T-cell (primary cell): ENCODE data around the gene MTHFD2L. TPM values are rescaled to one million over a fixed set of nuclear protein-coding genes. Genes with fewer than 3 reads are reported as not detected.
"Not testable (repeated sequence)": the region's sequence is repeated elsewhere in the genome, so short reads cannot be mapped to it uniquely, and the experiment has no call there.

ENCODE experiments used
- ATAC-seq, 4 experiments: fragments of 200-7000 bp in 3 of 4; fragments of 150-1000 bp in 1 of 4; cut with Tn5 transposase; replicated peaks in 1 of 4; 1 replicate in 3 of 4; 2 replicates in 1 of 4; pipeline ENCODE4 v1.10.0; 2021; ENCODE audit warnings: moderate library complexity in 3 of 4, mild to moderate bottlenecking in 2 of 4, moderate number of reproducible peaks in 1 of 4
- CTCF ChIA-PET, 2 donors: fragments of 300-600 bp; sonication (Branson Sonifier 250); formaldehyde crosslinking; loops; one replicate each; lab custom pipeline; 2022; ENCODE audit warnings: antibody characterized with exemption in 2 of 2; lab: Charles Lee
- POLR2A ChIA-PET, 2 donors: fragments of 300-600 bp; sonication (Branson Sonifier 250); formaldehyde crosslinking; loops; one replicate each; lab custom pipeline; 2022; ENCODE audit warnings: antibody characterized with exemption in 2 of 2; lab: Charles Lee
- DNase-seq, 35 experiments: peaks; one replicate each; pipeline versions ENCODE4 v3.0.0 to v3.0.0-alpha.2; 2013 to 2023
- H3K27ac ChIP-seq: one replicate; pipeline ENCODE4 v1.5.1; 2013; ENCODE audit warnings: low read length
- H3K27me3 ChIP-seq, 2 experiments: replicated peaks in 1 of 2; 1 replicate in 1 of 2; 2 replicates in 1 of 2; pipeline versions ENCODE4 v1.6.1 to v1.7.0; 2013; ENCODE audit warnings: low read length in 1 of 2, mixed read lengths in 1 of 2; ENCODE audit not compliant: control insufficient read depth in 2 of 2, insufficient read depth in 2 of 2; ENCODE audit errors: extremely low read depth in 1 of 2
- H3K36me3 ChIP-seq, 2 donors: 1 replicate in 1 of 2; 2 replicates in 1 of 2; pipeline versions ENCODE4 v1.6.1 to v1.7.0; 2013; ENCODE audit warnings: low read length in 1 of 2; ENCODE audit not compliant: control insufficient read depth in 2 of 2, insufficient read depth in 1 of 2; ENCODE audit errors: extremely low read depth in 1 of 2
- H3K4me1 ChIP-seq, 2 experiments: 1 replicate in 1 of 2; 2 replicates in 1 of 2; pipeline versions ENCODE4 v1.6.1 to v1.7.0; 2013; ENCODE audit warnings: low read length in 2 of 2, mixed read lengths in 1 of 2; ENCODE audit not compliant: insufficient read depth in 2 of 2, control insufficient read depth in 1 of 2; ENCODE audit errors: extremely low read depth in 1 of 2
- H3K4me3 ChIP-seq, 2 donors: 1 replicate in 1 of 2; 2 replicates in 1 of 2; pipeline versions ENCODE4 v1.5.1 to v1.7.0; 2013; ENCODE audit warnings: mild to moderate bottlenecking in 2 of 2, low read length in 1 of 2, moderate library complexity in 1 of 2; ENCODE audit not compliant: control insufficient read depth in 1 of 2; ENCODE audit errors: extremely low read depth in 1 of 2
- H3K9me3 ChIP-seq: 2 replicates; pipeline ENCODE4 v1.7.0; 2013
- H3K27ac Mint-ChIP-seq, 2 donors: one replicate each; pipeline ENCODE4 v1.8.0; 2020 to 2021; ENCODE audit warnings: mild to moderate bottlenecking in 2 of 2, mixed read lengths in 2 of 2
- H3K27me3 Mint-ChIP-seq, 2 donors: one replicate each; pipeline ENCODE4 v1.8.0; 2021 to 2022; ENCODE audit warnings: mixed read lengths in 2 of 2
- H3K36me3 Mint-ChIP-seq: one replicate; pipeline ENCODE4 v1.8.0; 2021; ENCODE audit warnings: mixed read lengths
- H3K4me1 Mint-ChIP-seq, 3 donors: one replicate each; pipeline ENCODE4 v1.8.0; 2020 to 2022; ENCODE audit warnings: mixed read lengths in 3 of 3, mild to moderate bottlenecking in 1 of 3
- H3K4me3 Mint-ChIP-seq, 3 donors: one replicate each; pipeline ENCODE4 v1.8.0; 2020 to 2022; ENCODE audit warnings: mild to moderate bottlenecking in 3 of 3, mixed read lengths in 3 of 3, moderate library complexity in 3 of 3
- H3K9me3 Mint-ChIP-seq, 3 donors: one replicate each; pipeline ENCODE4 v1.8.0; 2020 to 2022; ENCODE audit warnings: mixed read lengths in 3 of 3
- WGBS: methylation state at CpG from one replicate; pipeline ENCODE4 v1.1.5; 2013; ENCODE audit warnings: missing lambda C conversion rate; ENCODE audit not compliant: insufficient coverage; 5-methylcytosine and 5-hydroxymethylcytosine counted together
- total RNA-seq, 35 experiments: library from RNA in 6 of 35; stranded (reverse) in 6 of 35; fragments of 120-200 nt in 1 of 35; gene quantifications; one replicate each; pipeline versions ENCODE4 v1.2.1 to v1.2.4 and lab custom pipeline; 2013 to 2026

The MTHFD2L gene
- total RNA-seq, 5 donors from 2014 or later (not counting 1 experiment from before 2014, with no cell fraction given), result 7.2 to 9.8 (median 7.9) TPM

DNA sequence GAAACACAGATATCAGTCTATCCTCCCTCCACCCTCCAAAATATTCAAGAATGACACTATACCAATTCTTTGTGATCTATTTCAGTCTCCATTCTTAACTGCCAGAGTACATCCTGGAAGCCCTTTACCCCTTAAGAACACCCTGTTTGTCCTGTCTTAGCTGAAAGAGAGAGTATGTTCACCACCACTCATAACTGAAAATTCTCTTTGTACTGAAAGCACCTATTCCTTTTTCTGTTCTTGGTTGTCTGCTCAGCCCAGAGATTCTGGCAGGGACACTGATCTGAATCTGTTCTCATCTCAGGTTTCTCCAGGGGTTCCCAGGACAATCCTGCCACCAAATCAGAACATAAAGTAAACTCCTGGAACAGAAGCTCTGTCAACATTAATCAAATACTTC, 181.6 kb downstream of the MTHFD2L start:
- no peaks in the 10 kb centered on the region for H3K36me3 ChIP-seq
- H3K4me1 Mint-ChIP-seq, result no peaks in the 10 kb centered on the region
- peaks cover 0 to 22% (median 8%) of the 10 kb centered on the region in 3 donors for H3K9me3 Mint-ChIP-seq
- ChIA-PET POLR2A (no interaction called here), CTCF (no interaction called here)
- H3K36me3 Mint-ChIP-seq, result peaks cover 3% of the 10 kb centered on the region
- H3K27me3 Mint-ChIP-seq, result peaks cover 9 to 15% of the 10 kb centered on the region in 2 donors
- DNase-seq, result no peak
- no peak for ATAC-seq
- H3K4me3 Mint-ChIP-seq, result no peak overlapping the region
- H3K9me3 ChIP-seq, result no peaks in the 10 kb centered on the region
- H3K4me1 ChIP-seq, result no peaks in the 10 kb centered on the region
- H3K27ac Mint-ChIP-seq, result no peak overlapping the region
- H3K27me3 ChIP-seq, result peaks cover 0 to 2% of the 10 kb centered on the region in 2 experiments
- no peak overlapping the region for H3K27ac ChIP-seq
- H3K4me3 ChIP-seq, result no peak overlapping the region

- H3K27ac ChIP-seq, H3K27me3 ChIP-seq, H3K4me3 ChIP-seq, H3K4me1 ChIP-seq, H3K36me3 ChIP-seq, H3K4me3 Mint-ChIP-seq, H3K27ac Mint-ChIP-seq, DNase-seq, POLR2A ChIA-PET, H3K9me3 ChIP-seq, ATAC-seq, H3K4me1 Mint-ChIP-seq, H3K36me3 Mint-ChIP-seq, CTCF ChIA-PET: not testable (repeated sequence)
- Mint-ChIP-seq H3K9me3 (peaks cover 0 to 30% (median 12%) of the 10 kb centered on the region in 3 donors), H3K27me3 (peaks cover 9 to 15% of the 10 kb centered on the region in 2 donors)
Observed at GRCh38 chr4:74340421-74340820, 182.5 kb downstream of the MTHFD2L start.

GRCh38 chr4:74344031-74344430, 186.1 kb downstream of the MTHFD2L start:
- Mint-ChIP-seq H3K36me3 (peaks cover 3% of the 10 kb centered on the region), H3K9me3 (peaks cover 0 to 30% (median 12%) of the 10 kb centered on the region in 3 donors), H3K27ac (no peak overlapping the region), H3K4me3 (no peak overlapping the region), H3K4me1 (no peaks in the 10 kb centered on the region), H3K27me3 (peaks cover 11 to 15% of the 10 kb centered on the region in 2 donors)
- H3K36me3 ChIP-seq, result no peaks in the 10 kb centered on the region
- CTCF ChIA-PET, result no interaction called here
- no peak overlapping the region for H3K4me3 ChIP-seq
- POLR2A ChIA-PET, result no interaction called here
- no peaks in the 10 kb centered on the region for H3K27me3 ChIP-seq
- DNase-seq (no peak), ATAC-seq (no peak)
- 40% methylated on average over 1 of the region's 1 CpG for WGBS
- H3K4me1 ChIP-seq, result no peaks in the 10 kb centered on the region
- no peak overlapping the region for H3K27ac ChIP-seq
- H3K9me3 ChIP-seq, result no peaks in the 10 kb centered on the region

Other genes with a start within 250 kb of the MTHFD2L start
- 10 to 100 TPM in 1 of 5 donors, not detected in 4; 10.2 TPM for gene PF4, start 176.1 kb upstream of the MTHFD2L start, total RNA-seq
- gene PPBP, start 169.9 kb upstream of the MTHFD2L start, total RNA-seq, result 10 to 100 TPM in 1 of 5 donors, 1 to 10 TPM in 1, under 1 TPM in 1, not detected in 2; 0.36 to 24.7 (median 1.3) TPM
- under 1 TPM in 1 of 5 donors, not detected in 4; 0.43 TPM for gene CXCL5, start 159.4 kb upstream of the MTHFD2L start, total RNA-seq
- gene CXCL3, start 119.4 kb upstream of the MTHFD2L start, total RNA-seq, result under 1 TPM in 2 of 5 donors, not detected in 3; 0.32 to 0.35 TPM
- gene CXCL2, start 58.9 kb upstream of the MTHFD2L start, total RNA-seq, result under 1 TPM; 0.20 to 0.60 (median 0.30) TPM
- 1 to 10 TPM in 1 of 5 donors, under 1 TPM in 1, not detected in 3; 0.77 to 4.0 TPM for gene EPGN, start 150.4 kb downstream of the MTHFD2L start, total RNA-seq
- gene EREG, start 207.0 kb downstream of the MTHFD2L start, total RNA-seq, result 1 to 10 TPM in 1 of 5 donors, under 1 TPM in 4; 0.16 to 1.5 (median 0.44) TPM